ENCODE measurements around the gene TARM1. TPM values are rescaled to one million over a fixed set of nuclear protein-coding genes. Genes with fewer than 3 reads are reported as not detected.

The TARM1 gene
- total RNA-seq, 2 donors from 2014 or later, result 1.6 TPM; not detected in 1

DNA sequence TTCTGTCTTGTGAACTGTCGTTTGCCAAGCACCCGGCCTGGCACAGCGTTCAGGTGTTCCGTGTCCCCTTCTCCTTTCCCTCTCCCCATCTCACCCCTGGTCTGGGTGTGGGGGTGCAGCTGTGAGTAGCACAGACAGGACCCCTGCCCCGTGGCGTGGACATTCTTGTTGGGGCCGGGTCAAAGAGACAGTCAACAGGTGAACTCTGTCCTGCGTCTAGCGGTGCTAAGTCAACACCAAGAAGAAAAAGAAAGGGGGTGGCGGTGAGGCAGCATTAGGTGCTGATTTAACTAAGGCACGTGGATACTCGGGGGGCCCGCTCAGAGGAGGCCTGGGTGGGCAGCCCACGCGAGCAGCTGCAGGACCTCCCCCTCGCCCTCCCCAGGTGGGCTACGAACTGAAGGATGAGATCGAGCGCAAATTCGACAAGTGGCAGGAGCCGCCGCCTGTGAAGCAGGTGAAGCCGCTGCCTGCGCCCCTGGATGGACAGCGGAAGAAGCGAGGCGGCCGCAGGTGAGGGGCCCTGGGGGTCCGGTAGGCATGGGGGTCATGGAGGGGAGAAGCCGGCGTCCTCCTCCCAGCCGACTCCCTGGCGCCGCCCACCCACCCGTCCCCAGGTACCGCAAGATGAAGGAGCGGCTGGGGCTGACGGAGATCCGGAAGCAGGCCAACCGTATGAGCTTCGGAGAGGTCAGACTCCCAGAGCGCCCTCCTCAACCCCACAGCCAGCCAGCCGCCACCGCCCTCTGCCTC is 46.7 kb upstream of the TARM1 start:
- peaks cover 29 to 30% of the 10 kb centered on the region in 2 donors for H3K36me3 ChIP-seq
- 92% methylated on average over 44 of the region's 44 CpGs for WGBS
- intact Hi-C loops (cut with DNase I), result no loop called here
- TF ChIP-seq POLR2A (IDR thresholded peaks at IDR 0.05) (no peak), POLR2AphosphoS5 (IDR thresholded peaks at IDR 0.05) (no peak)
- TF ChIP-seq, protein P1, sequence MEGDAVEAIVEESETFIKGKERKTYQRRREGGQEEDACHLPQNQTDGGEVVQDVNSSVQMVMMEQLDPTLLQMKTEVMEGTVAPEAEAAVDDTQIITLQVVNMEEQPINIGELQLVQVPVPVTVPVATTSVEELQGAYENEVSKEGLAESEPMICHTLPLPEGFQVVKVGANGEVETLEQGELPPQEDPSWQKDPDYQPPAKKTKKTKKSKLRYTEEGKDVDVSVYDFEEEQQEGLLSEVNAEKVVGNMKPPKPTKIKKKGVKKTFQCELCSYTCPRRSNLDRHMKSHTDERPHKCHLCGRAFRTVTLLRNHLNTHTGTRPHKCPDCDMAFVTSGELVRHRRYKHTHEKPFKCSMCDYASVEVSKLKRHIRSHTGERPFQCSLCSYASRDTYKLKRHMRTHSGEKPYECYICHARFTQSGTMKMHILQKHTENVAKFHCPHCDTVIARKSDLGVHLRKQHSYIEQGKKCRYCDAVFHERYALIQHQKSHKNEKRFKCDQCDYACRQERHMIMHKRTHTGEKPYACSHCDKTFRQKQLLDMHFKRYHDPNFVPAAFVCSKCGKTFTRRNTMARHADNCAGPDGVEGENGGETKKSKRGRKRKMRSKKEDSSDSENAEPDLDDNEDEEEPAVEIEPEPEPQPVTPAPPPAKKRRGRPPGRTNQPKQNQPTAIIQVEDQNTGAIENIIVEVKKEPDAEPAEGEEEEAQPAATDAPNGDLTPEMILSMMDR (IDR thresholded peaks at IDR 0.05), result no peak
- H3K4me3 ChIP-seq, result no peak overlapping the region
- H3K4me1 ChIP-seq (replicated peaks), result no peaks in the 10 kb centered on the region
- H3K27me3 ChIP-seq (replicated peaks; ENCODE audit: insufficient read depth), result no peaks in the 10 kb centered on the region
- DNase-seq (ENCODE audit: low spot score), result no peak
- H3K27ac ChIP-seq, result no peak overlapping the region
- H3K9me3 ChIP-seq, result no peaks in the 10 kb centered on the region

DNA sequence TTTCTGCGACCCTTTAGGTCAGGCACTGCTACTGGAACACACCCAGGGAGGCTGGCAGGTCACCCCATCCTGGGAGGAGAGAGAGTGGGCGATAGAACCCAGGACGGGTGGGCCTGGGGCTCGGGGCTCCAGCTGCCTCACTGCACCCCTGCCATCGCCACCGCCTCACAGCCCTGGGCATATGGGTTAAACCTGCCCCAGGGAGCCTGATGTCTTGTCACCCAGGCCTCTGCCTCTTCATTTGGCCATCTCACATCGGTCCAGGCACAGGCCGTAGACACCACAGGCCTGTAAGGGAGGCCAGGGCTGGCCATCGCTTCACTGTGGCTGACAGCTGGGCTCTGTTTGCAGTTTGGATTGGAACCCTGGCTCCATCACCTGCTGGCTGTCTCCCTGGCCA is 44.5 kb upstream of the TARM1 start:
- Histone ChIP-seq H3K27me3 (replicated peaks; ENCODE audit: insufficient read depth) (no peaks in the 10 kb centered on the region), H3K4me1 (replicated peaks) (no peaks in the 10 kb centered on the region), H3K4me3 (no peak overlapping the region), H3K9me3 (no peaks in the 10 kb centered on the region), H3K27ac (no peak overlapping the region), H3K36me3 (peaks cover 28 to 30% of the 10 kb centered on the region in 2 donors)
- intact Hi-C loops (cut with DNase I), result no loop called here
- WGBS, result 91% methylated on average over 9 of the region's 9 CpGs
- no peak for DNase-seq (ENCODE audit: low spot score)
- TF ChIP-seq, protein P1 (IDR thresholded peaks at IDR 0.05), result no peak
- TF ChIP-seq POLR2A (IDR thresholded peaks at IDR 0.05) (no peak), POLR2AphosphoS5 (IDR thresholded peaks at IDR 0.05) (no peak)

DNA sequence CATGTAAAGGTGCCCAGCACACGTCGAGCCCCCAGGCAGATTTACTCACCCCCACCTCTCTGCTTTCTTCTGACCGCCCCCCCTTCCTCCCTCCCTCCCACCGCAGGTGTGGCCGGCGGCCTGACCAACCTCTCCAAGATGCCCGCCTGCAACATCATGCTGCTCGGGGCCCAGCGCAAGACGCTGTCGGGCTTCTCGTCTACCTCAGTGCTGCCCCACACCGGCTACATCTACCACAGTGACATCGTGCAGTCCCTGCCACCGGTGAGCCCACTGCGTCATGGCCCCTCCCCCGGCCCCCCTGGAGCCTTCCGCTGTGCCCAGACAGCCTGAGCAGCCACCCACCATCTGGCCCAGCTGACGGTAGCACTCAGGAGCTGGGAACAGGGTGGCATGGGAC is 43.2 kb upstream of the TARM1 start:
- Histone ChIP-seq H3K4me1 (replicated peaks) (no peaks in the 10 kb centered on the region), H3K4me3 (no peak overlapping the region), H3K27me3 (replicated peaks; ENCODE audit: insufficient read depth) (no peaks in the 10 kb centered on the region), H3K27ac (no peak overlapping the region), H3K9me3 (no peaks in the 10 kb centered on the region), H3K36me3 (peaks cover 25 to 28% of the 10 kb centered on the region in 2 donors)
- intact Hi-C loops (cut with DNase I), result no loop called here
- TF ChIP-seq, protein P1 (IDR thresholded peaks at IDR 0.05), result no peak
- TF ChIP-seq POLR2AphosphoS5 (IDR thresholded peaks at IDR 0.05), result no peak
- no peak for TF ChIP-seq POLR2A (IDR thresholded peaks at IDR 0.05)
- WGBS, result 90% methylated on average over 19 of the region's 19 CpGs
- no peak for DNase-seq (ENCODE audit: low spot score)

DNA sequence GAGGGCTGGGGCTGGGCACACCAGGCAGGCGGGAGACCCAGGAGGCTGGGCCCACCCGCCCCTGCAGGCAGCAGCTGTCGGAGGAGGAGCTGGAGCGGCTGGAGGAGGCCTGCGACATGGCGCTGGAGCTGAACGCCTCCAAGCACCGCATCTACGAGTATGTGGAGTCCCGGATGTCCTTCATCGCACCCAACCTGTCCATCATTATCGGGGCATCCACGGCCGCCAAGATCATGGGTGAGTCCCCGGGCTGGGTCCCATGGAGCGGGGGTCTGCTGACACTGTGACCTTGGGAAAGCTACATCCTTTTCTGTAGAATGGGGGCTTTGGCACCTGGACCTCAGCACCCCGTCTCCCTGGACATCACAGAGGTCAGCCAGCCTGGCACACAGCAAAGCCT is 42.5 kb upstream of the TARM1 start:
- Histone ChIP-seq H3K4me1 (replicated peaks) (no peaks in the 10 kb centered on the region), H3K36me3 (peaks cover 22 to 28% of the 10 kb centered on the region in 2 donors), H3K27ac (no peak overlapping the region), H3K9me3 (no peaks in the 10 kb centered on the region), H3K4me3 (no peak overlapping the region), H3K27me3 (replicated peaks; ENCODE audit: insufficient read depth) (no peaks in the 10 kb centered on the region)
- TF ChIP-seq, protein P1 (IDR thresholded peaks at IDR 0.05), result no peak
- TF ChIP-seq POLR2AphosphoS5 (IDR thresholded peaks at IDR 0.05), result no peak
- DNase-seq (ENCODE audit: low spot score), result no peak
- 96% methylated on average over 16 of the region's 17 CpGs for WGBS
- intact Hi-C loops (cut with DNase I), result no loop called here

DNA sequence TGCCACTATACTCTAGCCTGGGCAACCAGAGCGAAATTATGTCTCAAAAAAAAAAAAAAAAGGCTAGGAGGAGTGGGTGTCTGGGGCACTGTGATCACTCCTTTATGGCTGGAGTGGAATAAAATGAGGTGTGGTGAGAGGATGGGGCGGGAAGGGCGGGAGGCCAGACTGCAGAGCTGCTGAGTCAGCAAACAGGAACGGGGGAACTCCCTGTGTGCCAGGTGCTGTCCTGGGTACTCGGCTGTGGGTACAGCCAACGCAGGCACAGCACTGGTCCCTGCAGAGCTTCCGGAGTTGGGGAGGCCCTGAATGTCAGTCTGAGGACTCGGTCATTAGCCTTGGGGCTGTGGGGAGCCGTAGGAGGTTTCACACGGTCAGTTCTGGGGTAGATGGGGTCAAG is 40.1 kb upstream of the TARM1 start:
- Histone ChIP-seq H3K27ac (no peak overlapping the region), H3K4me1 (replicated peaks) (peaks cover 7% of the 10 kb centered on the region), H3K27me3 (replicated peaks; ENCODE audit: insufficient read depth) (no peaks in the 10 kb centered on the region), H3K9me3 (no peaks in the 10 kb centered on the region), H3K4me3 (no peak overlapping the region), H3K36me3 (peaks cover 14 to 23% of the 10 kb centered on the region in 2 donors)
- 90% methylated on average over 10 of the region's 10 CpGs for WGBS
- intact Hi-C loops (cut with DNase I), result no loop called here
- no peak for DNase-seq (ENCODE audit: low spot score)
- TF ChIP-seq POLR2AphosphoS5 (IDR thresholded peaks at IDR 0.05), result no peak
- TF ChIP-seq POLR2A (IDR thresholded peaks at IDR 0.05), result no peak
- TF ChIP-seq, protein P1 (IDR thresholded peaks at IDR 0.05), result no peak

Data from prostate gland (tissue), 2 donors.